ENCODE measurements around the gene HNRNPA3. TPM values are rescaled to one million over a fixed set of nuclear protein-coding genes. Genes with fewer than 3 reads are reported as not detected.

The HNRNPA3 gene
- polyA plus RNA-seq, 1 donor from 2014 or later: 134 TPM

DNA sequence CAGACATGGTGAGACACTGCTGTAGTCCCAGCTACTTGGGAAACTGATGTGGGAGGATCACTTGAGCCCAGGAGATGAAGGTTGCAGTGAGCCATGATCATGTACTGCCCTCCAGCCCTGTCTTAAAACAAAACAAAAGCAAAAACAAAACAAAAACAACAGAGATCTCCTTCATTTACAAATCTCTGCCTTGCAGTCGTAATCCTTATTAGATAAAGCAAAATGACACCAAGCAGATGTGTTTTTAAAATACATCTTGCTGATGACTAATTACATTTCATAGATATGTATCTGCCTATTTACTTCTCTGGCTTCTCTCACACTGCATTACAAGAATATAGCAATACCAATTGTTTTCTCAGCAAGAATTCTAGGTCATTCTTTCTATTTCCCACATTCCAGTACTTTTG lies 29.1 kb downstream of the HNRNPA3 start:
- Histone ChIP-seq H3F3A (ENCODE audit: insufficient read depth, low read length, poor library complexity, severe bottlenecking) (no peaks in the 10 kb centered on the region), H3K27ac (ENCODE audit: low read length) (no peak overlapping the region), H3K36me3 (ENCODE audit: insufficient read depth, low read length) (no peaks in the 10 kb centered on the region), H2AFZ (ENCODE audit: low read depth, low read length) (no peak overlapping the region), H3K79me2 (replicated peaks; ENCODE audit: insufficient read depth, low read length) (no peaks in the 10 kb centered on the region), H3K9me2 (ENCODE audit: insufficient read depth, low read length) (no peaks in the 10 kb centered on the region), H3K9me3 (ENCODE audit: low read length) (no peaks in the 10 kb centered on the region), H3K4me2 (ENCODE audit: low read length) (no peak overlapping the region), H3K4me3 (ENCODE audit: low read length) (no peak overlapping the region), H3K27me3 (ENCODE audit: insufficient read depth, low read depth, low read length) (no peaks in the 10 kb centered on the region), H4K20me1 (ENCODE audit: insufficient read depth) (no peaks in the 10 kb centered on the region), H3K9ac (ENCODE audit: low read length) (no peak overlapping the region)
- TF ChIP-seq TAF1 (IDR thresholded peaks at IDR 0.05; ENCODE audit: low read depth) (no peak), EZH2 (IDR thresholded peaks at IDR 0.05; ENCODE audit: borderline replicate concordance, insufficient read depth, low read length, poor library complexity, severe bottlenecking) (no peak), MXI1 (conservative IDR thresholded peaks at IDR 0.05; ENCODE audit: poor library complexity, severe bottlenecking) (no peak), POLR2AphosphoS5 (IDR thresholded peaks at IDR 0.05) (no peak), EP300 (conservative IDR thresholded peaks at IDR 0.05; ENCODE audit: poor library complexity, severe bottlenecking) (no peak), RAD21 (conservative IDR thresholded peaks at IDR 0.05) (no peak), SMC3 (conservative IDR thresholded peaks at IDR 0.05; ENCODE audit: poor library complexity) (no peak)
- TF ChIP-seq, protein P1, sequence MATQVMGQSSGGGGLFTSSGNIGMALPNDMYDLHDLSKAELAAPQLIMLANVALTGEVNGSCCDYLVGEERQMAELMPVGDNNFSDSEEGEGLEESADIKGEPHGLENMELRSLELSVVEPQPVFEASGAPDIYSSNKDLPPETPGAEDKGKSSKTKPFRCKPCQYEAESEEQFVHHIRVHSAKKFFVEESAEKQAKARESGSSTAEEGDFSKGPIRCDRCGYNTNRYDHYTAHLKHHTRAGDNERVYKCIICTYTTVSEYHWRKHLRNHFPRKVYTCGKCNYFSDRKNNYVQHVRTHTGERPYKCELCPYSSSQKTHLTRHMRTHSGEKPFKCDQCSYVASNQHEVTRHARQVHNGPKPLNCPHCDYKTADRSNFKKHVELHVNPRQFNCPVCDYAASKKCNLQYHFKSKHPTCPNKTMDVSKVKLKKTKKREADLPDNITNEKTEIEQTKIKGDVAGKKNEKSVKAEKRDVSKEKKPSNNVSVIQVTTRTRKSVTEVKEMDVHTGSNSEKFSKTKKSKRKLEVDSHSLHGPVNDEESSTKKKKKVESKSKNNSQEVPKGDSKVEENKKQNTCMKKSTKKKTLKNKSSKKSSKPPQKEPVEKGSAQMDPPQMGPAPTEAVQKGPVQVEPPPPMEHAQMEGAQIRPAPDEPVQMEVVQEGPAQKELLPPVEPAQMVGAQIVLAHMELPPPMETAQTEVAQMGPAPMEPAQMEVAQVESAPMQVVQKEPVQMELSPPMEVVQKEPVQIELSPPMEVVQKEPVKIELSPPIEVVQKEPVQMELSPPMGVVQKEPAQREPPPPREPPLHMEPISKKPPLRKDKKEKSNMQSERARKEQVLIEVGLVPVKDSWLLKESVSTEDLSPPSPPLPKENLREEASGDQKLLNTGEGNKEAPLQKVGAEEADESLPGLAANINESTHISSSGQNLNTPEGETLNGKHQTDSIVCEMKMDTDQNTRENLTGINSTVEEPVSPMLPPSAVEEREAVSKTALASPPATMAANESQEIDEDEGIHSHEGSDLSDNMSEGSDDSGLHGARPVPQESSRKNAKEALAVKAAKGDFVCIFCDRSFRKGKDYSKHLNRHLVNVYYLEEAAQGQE (IDR thresholded peaks at IDR 0.05; ENCODE audit: borderline replicate concordance): no peak
- TF ChIP-seq, protein P2, sequence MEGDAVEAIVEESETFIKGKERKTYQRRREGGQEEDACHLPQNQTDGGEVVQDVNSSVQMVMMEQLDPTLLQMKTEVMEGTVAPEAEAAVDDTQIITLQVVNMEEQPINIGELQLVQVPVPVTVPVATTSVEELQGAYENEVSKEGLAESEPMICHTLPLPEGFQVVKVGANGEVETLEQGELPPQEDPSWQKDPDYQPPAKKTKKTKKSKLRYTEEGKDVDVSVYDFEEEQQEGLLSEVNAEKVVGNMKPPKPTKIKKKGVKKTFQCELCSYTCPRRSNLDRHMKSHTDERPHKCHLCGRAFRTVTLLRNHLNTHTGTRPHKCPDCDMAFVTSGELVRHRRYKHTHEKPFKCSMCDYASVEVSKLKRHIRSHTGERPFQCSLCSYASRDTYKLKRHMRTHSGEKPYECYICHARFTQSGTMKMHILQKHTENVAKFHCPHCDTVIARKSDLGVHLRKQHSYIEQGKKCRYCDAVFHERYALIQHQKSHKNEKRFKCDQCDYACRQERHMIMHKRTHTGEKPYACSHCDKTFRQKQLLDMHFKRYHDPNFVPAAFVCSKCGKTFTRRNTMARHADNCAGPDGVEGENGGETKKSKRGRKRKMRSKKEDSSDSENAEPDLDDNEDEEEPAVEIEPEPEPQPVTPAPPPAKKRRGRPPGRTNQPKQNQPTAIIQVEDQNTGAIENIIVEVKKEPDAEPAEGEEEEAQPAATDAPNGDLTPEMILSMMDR (IDR thresholded peaks at IDR 0.05; ENCODE audit: poor library complexity, severe bottlenecking): no peak

DNA sequence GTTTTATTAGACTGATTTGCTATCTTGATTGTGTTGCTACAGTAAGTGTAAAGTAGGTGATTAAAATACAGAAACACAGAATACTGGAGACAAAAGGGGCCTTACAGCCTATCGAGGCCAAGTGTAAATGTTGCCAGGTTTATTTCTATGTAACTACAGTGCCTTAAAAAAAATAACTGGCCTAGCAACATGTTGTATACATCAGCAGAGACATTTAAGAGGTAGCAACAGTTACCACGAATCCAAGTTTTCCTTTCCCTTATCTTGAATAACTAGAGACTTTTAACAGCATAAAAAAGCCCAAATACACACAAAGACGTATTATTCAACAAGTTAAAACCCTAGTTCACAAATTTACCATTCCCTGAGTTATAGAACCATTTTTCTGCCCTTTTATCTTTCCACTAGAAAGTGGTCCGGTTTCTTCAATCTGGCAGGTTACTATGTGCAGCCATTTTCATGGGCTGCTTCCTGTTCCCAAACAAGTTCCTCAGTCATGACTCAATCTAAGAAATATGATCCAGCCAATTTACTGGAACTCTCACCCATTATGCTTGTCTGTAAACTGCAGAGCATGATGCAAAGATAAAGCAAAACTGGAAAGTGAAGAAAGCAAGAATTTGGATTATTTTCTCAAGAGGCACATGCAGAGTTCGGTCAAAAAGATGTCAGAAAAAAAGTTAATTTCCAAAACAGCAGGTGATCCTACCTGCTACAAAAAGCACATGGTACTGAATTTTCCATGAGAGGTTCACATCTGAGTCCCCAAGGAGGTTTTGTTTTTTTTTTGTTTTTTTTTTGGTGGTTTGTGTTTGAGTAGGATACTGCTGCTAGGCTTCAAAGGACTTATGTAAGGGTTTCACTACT lies 29.8 kb downstream of the HNRNPA3 start:
- Histone ChIP-seq H3K4me3 (ENCODE audit: low read length) (no peak overlapping the region), H3F3A (ENCODE audit: insufficient read depth, low read length, poor library complexity, severe bottlenecking) (no peaks in the 10 kb centered on the region), H4K20me1 (ENCODE audit: insufficient read depth) (no peaks in the 10 kb centered on the region), H3K9ac (ENCODE audit: low read length) (no peak overlapping the region), H3K4me2 (ENCODE audit: low read length) (no peak overlapping the region), H3K27ac (ENCODE audit: low read length) (no peak overlapping the region), H3K9me2 (ENCODE audit: insufficient read depth, low read length) (no peaks in the 10 kb centered on the region), H3K27me3 (ENCODE audit: insufficient read depth, low read depth, low read length) (no peaks in the 10 kb centered on the region), H2AFZ (ENCODE audit: low read depth, low read length) (no peak overlapping the region), H3K9me3 (ENCODE audit: low read length) (no peaks in the 10 kb centered on the region), H3K36me3 (ENCODE audit: insufficient read depth, low read length) (no peaks in the 10 kb centered on the region), H3K79me2 (replicated peaks; ENCODE audit: insufficient read depth, low read length) (no peaks in the 10 kb centered on the region)
- TF ChIP-seq, protein P1 (IDR thresholded peaks at IDR 0.05; ENCODE audit: borderline replicate concordance): no peak
- no peak for TF ChIP-seq SMC3 (conservative IDR thresholded peaks at IDR 0.05; ENCODE audit: poor library complexity)
- no peak for TF ChIP-seq RAD21 (conservative IDR thresholded peaks at IDR 0.05)
- no peak for TF ChIP-seq TAF1 (IDR thresholded peaks at IDR 0.05; ENCODE audit: low read depth)
- TF ChIP-seq EZH2 (IDR thresholded peaks at IDR 0.05; ENCODE audit: borderline replicate concordance, insufficient read depth, low read length, poor library complexity, severe bottlenecking): no peak
- TF ChIP-seq, protein P2 (IDR thresholded peaks at IDR 0.05; ENCODE audit: poor library complexity, severe bottlenecking): no peak
- TF ChIP-seq MXI1 (conservative IDR thresholded peaks at IDR 0.05; ENCODE audit: poor library complexity, severe bottlenecking): no peak
- no peak for TF ChIP-seq EP300 (conservative IDR thresholded peaks at IDR 0.05; ENCODE audit: poor library complexity, severe bottlenecking)
- no peak for TF ChIP-seq POLR2AphosphoS5 (IDR thresholded peaks at IDR 0.05)
